ENCODE results near the gene BMP7. TPM values are rescaled to one million over a fixed set of nuclear protein-coding genes. Genes with fewer than 3 reads are reported as not detected.

Gene BMP7
- total RNA-seq, 1 experiment from 2014 or later, result not detected

DNA sequence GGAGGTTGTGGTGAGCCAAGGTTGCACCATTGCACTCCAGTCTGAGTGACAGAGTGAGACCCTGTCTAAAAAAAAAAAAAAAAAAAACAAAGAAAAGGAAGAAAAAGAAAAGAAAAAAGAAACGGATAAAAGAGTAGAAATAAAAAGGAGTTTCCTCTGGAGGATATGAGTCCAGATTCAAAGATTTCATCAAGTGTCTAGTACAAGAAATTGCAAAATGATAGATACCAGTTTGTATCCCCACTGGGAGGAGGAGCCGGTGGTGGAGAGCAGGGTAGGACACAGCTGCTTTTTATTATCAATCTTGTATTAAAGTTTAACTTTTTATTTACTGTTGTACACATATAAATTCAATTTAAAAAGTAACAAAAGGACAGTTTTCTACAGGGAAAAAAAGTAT lies 113.9 kb downstream of the BMP7 start:
- BruUV-seq (replicated peaks), result no TSS peak

DNA sequence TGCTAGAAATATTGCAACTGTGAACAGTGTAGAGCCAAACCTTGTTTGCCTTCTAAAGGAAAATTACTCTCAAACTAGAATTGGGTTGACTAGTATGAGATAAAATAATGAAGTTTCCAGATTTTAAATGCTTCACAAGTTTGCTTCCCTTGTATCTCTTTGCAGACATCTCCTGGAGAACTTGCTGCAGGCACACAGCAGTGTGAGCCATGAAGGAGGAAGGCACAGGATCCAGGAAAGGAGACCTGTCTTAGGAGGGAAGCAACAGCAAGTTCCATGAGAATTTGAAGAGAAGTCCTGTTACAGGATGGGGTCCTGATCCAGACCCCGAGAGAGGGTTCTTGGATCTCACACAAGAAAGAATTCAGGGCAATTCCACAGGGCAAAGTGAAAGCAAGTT lies 115.9 kb downstream of the BMP7 start:
- H3K36me3 Mint-ChIP-seq (ENCODE audit: insufficient read depth, unreplicated experiment), result peaks cover 10% of the 10 kb centered on the region
- H3K9me3 Mint-ChIP-seq (ENCODE audit: unreplicated experiment), result no peaks in the 10 kb centered on the region
- no peaks in the 10 kb centered on the region for H3K4me1 Mint-ChIP-seq (ENCODE audit: insufficient read depth, unreplicated experiment)
- ChIA-PET CTCF (interaction anchor here (1.2 kb wide), 1 partner anchor 15 kb away, joined by 5 read pairs; no protein-coding TSS in a partner anchor), POLR2A (no interaction called here)
- intact Hi-C loops (cut with micrococcal nuclease), result no loop called here
- DNase-seq (ENCODE audit: unreplicated experiment), result no peak
- H3K4me3 Mint-ChIP-seq (ENCODE audit: unreplicated experiment), result no peak overlapping the region
- TF ChIP-seq, protein P1, sequence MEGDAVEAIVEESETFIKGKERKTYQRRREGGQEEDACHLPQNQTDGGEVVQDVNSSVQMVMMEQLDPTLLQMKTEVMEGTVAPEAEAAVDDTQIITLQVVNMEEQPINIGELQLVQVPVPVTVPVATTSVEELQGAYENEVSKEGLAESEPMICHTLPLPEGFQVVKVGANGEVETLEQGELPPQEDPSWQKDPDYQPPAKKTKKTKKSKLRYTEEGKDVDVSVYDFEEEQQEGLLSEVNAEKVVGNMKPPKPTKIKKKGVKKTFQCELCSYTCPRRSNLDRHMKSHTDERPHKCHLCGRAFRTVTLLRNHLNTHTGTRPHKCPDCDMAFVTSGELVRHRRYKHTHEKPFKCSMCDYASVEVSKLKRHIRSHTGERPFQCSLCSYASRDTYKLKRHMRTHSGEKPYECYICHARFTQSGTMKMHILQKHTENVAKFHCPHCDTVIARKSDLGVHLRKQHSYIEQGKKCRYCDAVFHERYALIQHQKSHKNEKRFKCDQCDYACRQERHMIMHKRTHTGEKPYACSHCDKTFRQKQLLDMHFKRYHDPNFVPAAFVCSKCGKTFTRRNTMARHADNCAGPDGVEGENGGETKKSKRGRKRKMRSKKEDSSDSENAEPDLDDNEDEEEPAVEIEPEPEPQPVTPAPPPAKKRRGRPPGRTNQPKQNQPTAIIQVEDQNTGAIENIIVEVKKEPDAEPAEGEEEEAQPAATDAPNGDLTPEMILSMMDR (IDR thresholded peaks at IDR 0.05; ENCODE audit: unreplicated experiment), result no peak
- peaks cover 59% of the 10 kb centered on the region for H3K27me3 Mint-ChIP-seq (ENCODE audit: insufficient read depth, unreplicated experiment)
- no peak overlapping the region for H3K27ac Mint-ChIP-seq (ENCODE audit: low read depth, unreplicated experiment)
- BruUV-seq (replicated peaks), result no TSS peak

More for the DNA sequence above, 113.9 kb downstream of the BMP7 start:
- peaks cover 39% of the 10 kb centered on the region for H3K27me3 Mint-ChIP-seq (ENCODE audit: insufficient read depth, unreplicated experiment)
- H3K4me3 Mint-ChIP-seq (ENCODE audit: unreplicated experiment), result no peak overlapping the region
- ChIA-PET CTCF (no interaction called here), POLR2A (interaction anchor here (0.6 kb wide), 1 partner anchor 75 kb away, joined by 3 read pairs; no protein-coding TSS in a partner anchor)
- H3K9me3 Mint-ChIP-seq (ENCODE audit: unreplicated experiment), result no peaks in the 10 kb centered on the region
- TF ChIP-seq, protein P1 (IDR thresholded peaks at IDR 0.05; ENCODE audit: unreplicated experiment), result no peak
- H3K4me1 Mint-ChIP-seq (ENCODE audit: insufficient read depth, unreplicated experiment), result no peaks in the 10 kb centered on the region
- DNase-seq (ENCODE audit: unreplicated experiment), result no peak
- H3K27ac Mint-ChIP-seq (ENCODE audit: low read depth, unreplicated experiment), result no peak overlapping the region
- peaks cover 10% of the 10 kb centered on the region for H3K36me3 Mint-ChIP-seq (ENCODE audit: insufficient read depth, unreplicated experiment)
- intact Hi-C loops (cut with micrococcal nuclease), result no loop called here

DNA sequence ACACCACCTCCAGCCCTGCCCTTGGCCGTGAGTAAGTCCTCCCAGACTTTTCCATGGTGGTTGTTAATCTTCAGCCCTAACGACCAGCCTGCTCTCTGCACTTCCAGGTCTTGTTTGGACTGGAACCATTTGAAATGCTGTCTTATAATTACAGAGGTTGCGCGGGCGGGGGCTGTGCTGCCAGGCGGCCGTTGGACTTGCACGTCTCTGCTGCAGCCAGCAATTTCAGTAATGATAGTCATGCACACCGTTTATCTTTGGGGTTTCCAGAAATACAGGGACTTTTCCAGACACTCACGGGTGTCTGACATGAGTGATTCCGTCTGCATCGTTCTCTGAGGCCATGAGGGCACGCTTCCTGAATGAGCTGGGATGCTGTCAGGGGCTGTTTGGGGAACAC lies 118.2 kb downstream of the BMP7 start:
- H3K27ac Mint-ChIP-seq (ENCODE audit: low read depth, unreplicated experiment), result no peak overlapping the region
- TF ChIP-seq, protein P1 (IDR thresholded peaks at IDR 0.05; ENCODE audit: unreplicated experiment), result no peak
- peaks cover 82% of the 10 kb centered on the region for H3K27me3 Mint-ChIP-seq (ENCODE audit: insufficient read depth, unreplicated experiment)
- no TSS peak for BruUV-seq (replicated peaks)
- H3K9me3 Mint-ChIP-seq (ENCODE audit: unreplicated experiment), result no peaks in the 10 kb centered on the region
- DNase-seq (ENCODE audit: unreplicated experiment), result no peak
- POLR2A ChIA-PET, result no interaction called here
- intact Hi-C loops (cut with micrococcal nuclease), result no loop called here
- H3K36me3 Mint-ChIP-seq (ENCODE audit: insufficient read depth, unreplicated experiment), result peaks cover 10% of the 10 kb centered on the region
- no peaks in the 10 kb centered on the region for H3K4me1 Mint-ChIP-seq (ENCODE audit: insufficient read depth, unreplicated experiment)
- CTCF ChIA-PET, result no interaction called here
- H3K4me3 Mint-ChIP-seq (ENCODE audit: unreplicated experiment), result no peak overlapping the region

DNA sequence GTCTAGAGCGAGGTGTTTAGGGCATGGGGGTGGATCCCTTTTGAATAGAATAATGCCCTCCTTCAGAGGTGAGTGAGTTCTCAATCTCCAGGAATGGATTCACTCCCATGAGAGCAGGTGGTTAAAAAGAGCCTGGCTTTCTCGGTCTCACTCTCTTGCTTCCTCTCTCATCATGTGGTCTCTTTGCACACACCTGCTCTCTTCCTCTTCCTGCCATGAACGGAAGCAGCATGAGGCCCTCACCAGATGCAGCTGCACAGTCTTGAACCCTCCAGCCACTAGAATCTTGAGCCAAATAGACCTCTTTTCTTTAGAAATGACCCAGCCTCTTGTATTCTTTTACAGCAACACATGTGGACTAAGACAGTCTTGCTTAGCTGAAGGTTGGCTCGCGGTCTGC lies 119.3 kb downstream of the BMP7 start:
- no peaks in the 10 kb centered on the region for H3K4me1 Mint-ChIP-seq (ENCODE audit: insufficient read depth, unreplicated experiment)
- H3K27me3 Mint-ChIP-seq (ENCODE audit: insufficient read depth, unreplicated experiment), result peaks cover 93% of the 10 kb centered on the region
- no TSS peak for BruUV-seq (replicated peaks)
- no peaks in the 10 kb centered on the region for H3K9me3 Mint-ChIP-seq (ENCODE audit: unreplicated experiment)
- POLR2A ChIA-PET, result interaction anchor here (0.7 kb wide), 1 partner anchor 163 kb away, joined by 3 read pairs; no protein-coding TSS in a partner anchor
- no peak overlapping the region for H3K4me3 Mint-ChIP-seq (ENCODE audit: unreplicated experiment)
- CTCF ChIA-PET, result interaction anchor here (0.6 to 1.9 kb wide), 5 partner anchors 17 to 452 kb away, joined by 3 to 7 read pairs (median 3); no protein-coding TSS in a partner anchor
- peaks cover 1% of the 10 kb centered on the region for H3K36me3 Mint-ChIP-seq (ENCODE audit: insufficient read depth, unreplicated experiment)
- TF ChIP-seq, protein P1 (IDR thresholded peaks at IDR 0.05; ENCODE audit: unreplicated experiment), result no peak
- DNase-seq (ENCODE audit: unreplicated experiment), result no peak
- no peak overlapping the region for H3K27ac Mint-ChIP-seq (ENCODE audit: low read depth, unreplicated experiment)
- intact Hi-C loops (cut with micrococcal nuclease), result no loop called here
